OCI-LY3 (cell line): ENCODE data around the gene GPD2.

Experiments used
- H2AFZ ChIP-seq: fragments of 200-600, 300-600 bp; shearing (Covaris generic); 2 replicates; pipeline ENCODE4 v1.6.0; 2014; ENCODE audit warnings: antibody characterized with exemption, low read depth, low read length
- H3K27ac ChIP-seq: fragments of 200-600, 300-600 bp; sonication (generic); 2 replicates; pipeline ENCODE4 v1.5.1; 2014; ENCODE audit warnings: mild to moderate bottlenecking, low read length, moderate library complexity, mixed read lengths
- H3K27me3 ChIP-seq: fragments of 200-600, 300-600 bp; sonication (generic); 2 replicates; pipeline ENCODE4 v1.6.1; 2014; ENCODE audit warnings: low read depth, low read length, mixed read lengths
- H3K36me3 ChIP-seq: fragments of 200-600, 300-600 bp; sonication (generic); replicated peaks from 2 replicates; pipeline ENCODE3; 2014; ENCODE audit warnings: low read depth, low read length, mixed read lengths
- H3K4me1 ChIP-seq: fragments of 300-600, 200-600 bp; sonication (generic); 2 replicates; pipeline ENCODE4 v1.6.1; 2014; ENCODE audit warnings: low read length, mixed read lengths
- H3K4me2 ChIP-seq: fragments of 200-600, 300-600 bp; sonication (generic); 2 replicates; pipeline ENCODE4 v1.6.1; 2014; ENCODE audit warnings: low read length, mixed read lengths
- H3K4me3 ChIP-seq: fragments of 300-600, 200-600 bp; sonication (generic); 2 replicates; pipeline ENCODE4 v1.5.1; 2014; ENCODE audit warnings: antibody characterized with exemption, mild to moderate bottlenecking, low read length, moderate library complexity
- H3K79me2 ChIP-seq: fragments of 300-600, 200-600 bp; shearing (Covaris generic); 2 replicates; pipeline ENCODE4 v1.6.1; 2014; ENCODE audit warnings: mild to moderate bottlenecking, low read length, mixed read lengths
- H3K9ac ChIP-seq: fragments of 300-600, 200-600 bp; shearing (Covaris generic); 2 replicates; pipeline ENCODE4 v1.6.0; 2014; ENCODE audit warnings: mild to moderate bottlenecking, low read length, moderate library complexity
- H3K9me3 ChIP-seq: fragments of 200-600, 300-600 bp; shearing (Covaris generic); 2 replicates; pipeline ENCODE4 v1.6.1; 2014; ENCODE audit warnings: low read length, mixed read lengths; ENCODE audit not compliant: insufficient read depth
- H4K20me1 ChIP-seq: fragments of 200-600, 300-600 bp; sonication (generic); 2 replicates; pipeline ENCODE4 v1.6.1; 2016; ENCODE audit warnings: low read length, mixed read lengths; ENCODE audit not compliant: insufficient read depth
- EZH2phosphoT487 ChIP-seq: fragments of 200-600 bp; shearing (Covaris generic); IDR thresholded peaks from 2 replicates; pipeline ENCODE4 v1.6.1; 2018; ENCODE audit warnings: antibody characterized with exemption, mixed run types, low read depth
- TF ChIP-seq, protein P1 (sequence below): fragments of 200-600, 300-600 bp; sonication (generic); IDR thresholded peaks from 2 replicates; pipeline ENCODE4 v1.5.1; 2014; ENCODE audit warnings: antibody characterized with exemption, low read length, low read depth

GPD2 gene

DNA sequence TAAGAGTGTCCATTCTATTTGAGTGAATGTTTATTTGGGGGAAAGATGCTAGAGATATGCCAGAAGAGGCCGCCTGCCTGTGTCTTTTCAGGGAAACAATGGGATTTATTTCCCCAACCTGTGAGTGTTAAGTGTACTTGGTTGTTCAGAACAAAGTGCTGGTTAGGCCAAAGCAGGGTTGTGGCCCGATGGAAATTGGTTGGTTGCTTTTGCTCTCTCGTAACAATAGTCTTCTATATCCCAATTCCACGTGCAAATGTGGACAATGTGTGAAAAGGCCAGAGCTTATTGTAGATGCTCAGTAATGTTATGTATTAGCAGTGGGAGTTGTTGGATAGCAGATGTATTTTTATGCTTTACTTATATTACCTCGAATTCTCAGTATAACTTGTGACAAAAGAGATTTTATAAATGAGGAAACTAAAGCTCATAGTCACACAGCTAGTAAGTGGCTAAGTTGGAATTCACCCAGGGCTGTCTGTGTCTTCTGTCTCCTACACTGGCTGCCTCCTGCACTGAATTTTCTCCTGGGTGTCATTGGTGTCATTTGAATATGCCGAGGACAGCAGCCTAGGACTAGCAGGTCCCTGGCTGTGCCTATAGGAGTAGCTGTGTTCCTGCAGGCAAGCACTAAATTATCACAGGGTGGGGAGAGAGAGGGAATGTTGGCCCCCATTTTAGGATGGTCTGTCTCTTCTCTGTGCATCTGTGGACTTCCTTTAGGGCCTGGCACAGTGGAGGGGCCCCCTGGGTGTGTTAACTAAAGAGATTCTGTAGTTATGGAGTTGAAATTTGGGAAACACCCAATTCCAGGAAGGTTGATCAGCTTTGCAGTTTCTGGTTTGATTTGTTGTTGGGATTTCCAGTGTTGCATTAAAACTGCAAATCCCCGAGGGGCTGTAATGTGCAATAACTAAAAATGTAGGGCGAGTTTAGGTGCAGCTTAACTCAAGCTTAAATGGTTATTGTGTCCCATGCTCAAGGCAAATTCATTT is 21.6 kb downstream of the GPD2 start:
- Histone ChIP-seq H3K4me3 (no peak overlapping the region), H3K79me2 (0 out of 2 replicates have a peak, but pooled peaks cover 6% of the 10 kb centered on the region), H3K36me3 (no peaks in the 10 kb centered on the region), H4K20me1 (no peaks in the 10 kb centered on the region), H3K27me3 (no peaks in the 10 kb centered on the region), H3K9ac (no peak overlapping the region), H3K9me3 (no peaks in the 10 kb centered on the region), H2AFZ (no peak overlapping the region), H3K4me2 (no peak overlapping the region), H3K4me1 (no peaks in the 10 kb centered on the region), H3K27ac (no peak overlapping the region)
- TF ChIP-seq, protein P1, sequence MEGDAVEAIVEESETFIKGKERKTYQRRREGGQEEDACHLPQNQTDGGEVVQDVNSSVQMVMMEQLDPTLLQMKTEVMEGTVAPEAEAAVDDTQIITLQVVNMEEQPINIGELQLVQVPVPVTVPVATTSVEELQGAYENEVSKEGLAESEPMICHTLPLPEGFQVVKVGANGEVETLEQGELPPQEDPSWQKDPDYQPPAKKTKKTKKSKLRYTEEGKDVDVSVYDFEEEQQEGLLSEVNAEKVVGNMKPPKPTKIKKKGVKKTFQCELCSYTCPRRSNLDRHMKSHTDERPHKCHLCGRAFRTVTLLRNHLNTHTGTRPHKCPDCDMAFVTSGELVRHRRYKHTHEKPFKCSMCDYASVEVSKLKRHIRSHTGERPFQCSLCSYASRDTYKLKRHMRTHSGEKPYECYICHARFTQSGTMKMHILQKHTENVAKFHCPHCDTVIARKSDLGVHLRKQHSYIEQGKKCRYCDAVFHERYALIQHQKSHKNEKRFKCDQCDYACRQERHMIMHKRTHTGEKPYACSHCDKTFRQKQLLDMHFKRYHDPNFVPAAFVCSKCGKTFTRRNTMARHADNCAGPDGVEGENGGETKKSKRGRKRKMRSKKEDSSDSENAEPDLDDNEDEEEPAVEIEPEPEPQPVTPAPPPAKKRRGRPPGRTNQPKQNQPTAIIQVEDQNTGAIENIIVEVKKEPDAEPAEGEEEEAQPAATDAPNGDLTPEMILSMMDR = no peak
- no peak for TF ChIP-seq EZH2phosphoT487

DNA sequence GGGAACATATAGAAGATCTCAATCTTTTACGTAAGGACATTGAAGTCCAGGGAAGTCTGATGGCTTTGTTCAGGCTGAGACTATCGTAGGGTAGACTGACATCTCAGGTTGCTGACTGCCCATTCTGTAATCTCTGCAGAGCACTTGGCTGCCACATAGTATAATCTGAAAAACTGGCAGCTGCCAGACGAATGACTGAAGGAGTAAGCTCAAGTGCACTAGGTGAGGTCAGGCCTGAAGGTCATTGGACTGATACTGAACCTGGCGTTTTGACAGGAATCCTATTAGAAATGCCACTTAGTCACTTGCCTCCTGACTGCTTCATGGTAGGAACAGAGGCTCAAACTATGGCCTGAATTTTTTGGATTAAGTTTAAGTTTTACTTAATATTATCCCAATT is 23.5 kb downstream of the GPD2 start:
- Histone ChIP-seq H3K36me3 (no peaks in the 10 kb centered on the region), H3K4me3 (no peak overlapping the region), H3K27ac (no peak overlapping the region), H2AFZ (no peak overlapping the region), H3K79me2 (0 out of 2 replicates have a peak, but pooled peaks cover 6% of the 10 kb centered on the region), H3K27me3 (no peaks in the 10 kb centered on the region), H3K4me2 (no peak overlapping the region), H3K9ac (no peak overlapping the region), H4K20me1 (no peaks in the 10 kb centered on the region), H3K4me1 (no peaks in the 10 kb centered on the region), H3K9me3 (no peaks in the 10 kb centered on the region)
- no peak for TF ChIP-seq EZH2phosphoT487
- TF ChIP-seq, protein P1 = no peak

DNA sequence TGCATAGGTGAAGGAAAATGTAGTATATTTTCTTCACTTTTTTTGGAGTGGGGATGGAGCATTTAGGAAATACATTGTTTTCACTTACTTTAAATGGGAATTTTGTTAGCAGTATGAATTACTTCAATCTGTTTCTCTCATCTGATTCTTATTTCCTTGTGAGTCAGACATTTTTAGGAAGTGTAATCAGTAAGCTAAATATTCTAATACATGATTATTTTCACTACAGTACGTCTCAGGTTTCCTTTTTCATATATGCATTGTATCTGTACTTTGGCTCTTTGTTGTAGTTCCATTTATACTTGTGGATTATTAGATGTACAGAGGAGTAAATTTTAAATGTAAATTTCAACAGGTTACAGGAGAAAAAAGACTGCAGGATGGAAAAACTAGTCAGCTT is 27.9 kb downstream of the GPD2 start:
- H3K9me3 ChIP-seq = no peaks in the 10 kb centered on the region
- H3K79me2 ChIP-seq = peaks cover 4% of the 10 kb centered on the region; the same call in 1 of the 2 replicates
- H3K27me3 ChIP-seq = no peaks in the 10 kb centered on the region
- TF ChIP-seq EZH2phosphoT487 = no peak
- TF ChIP-seq, protein P1 = no peak
- no peaks in the 10 kb centered on the region for H3K36me3 ChIP-seq
- H4K20me1 ChIP-seq = no peaks in the 10 kb centered on the region
- H3K4me1 ChIP-seq = no peaks in the 10 kb centered on the region
- no peak overlapping the region for H3K4me3 ChIP-seq
- H3K9ac ChIP-seq = no peak overlapping the region
- H3K27ac ChIP-seq = no peak overlapping the region
- no peak overlapping the region for H3K4me2 ChIP-seq
- no peak overlapping the region for H2AFZ ChIP-seq

DNA sequence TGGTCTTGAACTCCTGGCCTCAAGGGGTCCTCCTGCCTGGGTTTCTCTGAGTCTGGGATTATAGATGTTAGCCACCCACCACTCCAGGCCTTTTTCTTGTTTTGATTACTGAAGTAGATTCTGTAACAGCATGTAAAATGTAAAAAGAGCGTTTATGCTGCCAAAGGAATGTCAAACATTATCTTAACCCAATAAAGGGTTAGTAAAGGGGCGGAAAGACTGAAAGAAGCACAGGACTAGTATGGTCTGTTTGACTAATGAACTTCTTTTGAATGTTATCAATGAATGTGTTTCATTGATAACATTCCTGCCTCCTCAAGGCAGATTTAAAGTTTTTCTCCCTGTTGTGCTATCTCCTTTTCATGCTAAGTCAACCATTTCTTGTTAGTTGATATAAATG is 29.4 kb downstream of the GPD2 start:
- no peaks in the 10 kb centered on the region for H3K9me3 ChIP-seq
- H3K27ac ChIP-seq = no peak overlapping the region
- no peaks in the 10 kb centered on the region for H3K27me3 ChIP-seq
- H2AFZ ChIP-seq = no peak overlapping the region
- no peaks in the 10 kb centered on the region for H3K36me3 ChIP-seq
- no peak overlapping the region for H3K9ac ChIP-seq
- H3K4me2 ChIP-seq = no peak overlapping the region
- no peak for TF ChIP-seq EZH2phosphoT487
- TF ChIP-seq, protein P1 = no peak
- no peak overlapping the region for H3K4me3 ChIP-seq
- 0 out of 2 replicates have a peak, but pooled peaks cover 10% of the 10 kb centered on the region for H4K20me1 ChIP-seq
- peaks cover 4% of the 10 kb centered on the region for H3K4me1 ChIP-seq
- H3K79me2 ChIP-seq = peaks cover 8% of the 10 kb centered on the region; the same call in 1 of the 2 replicates
